ENCODE results near the gene TMOD1. TPM values are rescaled to one million over a fixed set of nuclear protein-coding genes. Genes with fewer than 3 reads are reported as not detected.

Gene TMOD1
- total and polyA plus RNA-seq, 2 experiments from 2014 or later: 0.69 to 4.5 TPM

- H3K4me3 Mint-ChIP-seq: no peak overlapping the region
- peak overlapping the region; percentile 60; the same call in 1 of the 2 replicates for H2AFZ ChIP-seq
- no peaks in the 10 kb centered on the region for H3K27me3 ChIP-seq (ENCODE audit: insufficient read depth)
- peaks cover 18% of the 10 kb centered on the region for H3K4me1 Mint-ChIP-seq
- no peaks in the 10 kb centered on the region for H4K20me1 ChIP-seq (replicated peaks; ENCODE audit: insufficient read depth)
- no peaks in the 10 kb centered on the region for H3K79me2 ChIP-seq (replicated peaks; ENCODE audit: insufficient read depth)
- H3K27me3 Mint-ChIP-seq (ENCODE audit: insufficient read depth, low read depth, poor library complexity): peaks cover 15% of the 10 kb centered on the region
- no peak overlapping the region for H3K27ac Mint-ChIP-seq
- H3K9me3 Mint-ChIP-seq: no peaks in the 10 kb centered on the region
- peaks cover 15% of the 10 kb centered on the region for H3K4me1 ChIP-seq (ENCODE audit: insufficient read depth)
- no peak for ATAC-seq
- no peaks in the 10 kb centered on the region for H3K9me2 ChIP-seq (ENCODE audit: insufficient read depth)
- H3K4me2 ChIP-seq: no peak overlapping the region
- no peak for DNase-seq (ENCODE audit: low spot score)
- no peaks in the 10 kb centered on the region for H3K36me3 Mint-ChIP-seq (ENCODE audit: low read depth)
- H3K27ac ChIP-seq (ENCODE audit: low read depth): no peak overlapping the region
- no peak overlapping the region for H3K4me3 ChIP-seq
- no peaks in the 10 kb centered on the region for H3F3A ChIP-seq (replicated peaks; ENCODE audit: low read depth)
- H3K36me3 ChIP-seq (ENCODE audit: insufficient read depth): no peaks in the 10 kb centered on the region
- TF ChIP-seq REST (IDR thresholded peaks at IDR 0.05; ENCODE audit: unreplicated experiment): no peak
- no peak for TF ChIP-seq ETS1 (IDR thresholded peaks at IDR 0.05)
- no peak for TF ChIP-seq JUNB (IDR thresholded peaks at IDR 0.05; ENCODE audit: unreplicated experiment)
- TF ChIP-seq ZNF331 (CRISPR knock-in tag; IDR thresholded peaks at IDR 0.05; ENCODE audit: low read depth): no peak
- no peak for TF ChIP-seq CTCF (conservative IDR thresholded peaks at IDR 0.05; ENCODE audit: low read depth in 2 of 2)
- no peak for TF ChIP-seq EZH2phosphoT487 (IDR thresholded peaks at IDR 0.05; ENCODE audit: unreplicated experiment)
- no peak for TF ChIP-seq ZNF114 (CRISPR knock-in tag; IDR thresholded peaks at IDR 0.05)
- no peak for TF ChIP-seq CREB1 (CRISPR knock-in tag; IDR thresholded peaks at IDR 0.05; ENCODE audit: low read depth)
- TF ChIP-seq NANOG (IDR thresholded peaks at IDR 0.05; ENCODE audit: borderline replicate concordance): no peak
- no peak for TF ChIP-seq EZH2 (IDR thresholded peaks at IDR 0.05; ENCODE audit: low read depth, unreplicated experiment)
- no peak for TF ChIP-seq POLR2AphosphoS5 (IDR thresholded peaks at IDR 0.05; ENCODE audit: low read depth)
- no peak for TF ChIP-seq ZNF462 (CRISPR knock-in tag; IDR thresholded peaks at IDR 0.05)
- no peak for TF ChIP-seq STAT1 (IDR thresholded peaks at IDR 0.05; ENCODE audit: unreplicated experiment)
Measured at GRCh38 chr9:97554566-97555075, 53.2 kb downstream of the TMOD1 start.

All from GM23338 (cell line).